GM19193 (cell line): ENCODE data around the gene PDE1A.

ENCODE experiments used
- POLR2A ChIP-seq: IDR thresholded peaks from 4 replicates; pipeline ENCODE4 v1.6.1; 2011; ENCODE audit not compliant: insufficient read depth, insufficient read length; ENCODE audit errors: extremely low read depth

PDE1A gene

DNA sequence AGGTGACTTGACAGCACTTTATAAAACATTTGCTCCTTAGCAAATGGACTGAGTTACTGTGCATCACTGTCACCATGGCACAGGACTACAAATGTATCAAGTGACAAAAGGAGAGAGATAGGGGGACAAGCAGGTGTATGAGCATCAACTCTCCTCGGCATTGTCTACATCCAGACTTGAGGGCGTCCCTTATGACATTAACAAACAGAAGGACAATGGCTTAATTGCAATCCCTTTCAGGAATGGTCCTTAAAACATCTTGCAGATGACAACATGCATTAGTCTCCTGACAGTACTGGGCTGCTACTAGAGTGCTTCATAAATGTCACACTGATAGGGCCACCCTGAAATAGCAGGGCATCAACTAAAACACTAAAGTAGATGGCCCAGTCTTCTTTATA, 198.8 kb downstream of the PDE1A start:
- no peak for TF ChIP-seq POLR2A

DNA sequence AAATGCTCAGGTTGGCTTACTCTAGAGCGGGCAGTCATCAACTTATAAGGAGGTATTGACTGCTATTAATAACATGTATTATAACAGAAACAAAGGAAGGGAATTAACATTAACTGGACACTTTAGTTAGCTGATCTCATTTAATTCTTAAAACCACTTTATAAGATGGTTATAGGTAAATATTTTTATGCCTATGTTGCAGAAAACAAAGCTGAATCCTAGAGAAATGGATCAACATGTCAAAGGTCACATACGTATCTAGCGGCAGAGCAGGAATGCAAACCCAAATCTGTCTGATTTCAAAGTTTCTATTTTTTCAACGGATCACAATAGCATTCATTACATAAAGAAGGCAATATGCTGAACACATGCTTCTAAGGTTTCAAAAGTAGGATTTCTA, 200.0 kb downstream of the PDE1A start:
- no peak for TF ChIP-seq POLR2A

DNA sequence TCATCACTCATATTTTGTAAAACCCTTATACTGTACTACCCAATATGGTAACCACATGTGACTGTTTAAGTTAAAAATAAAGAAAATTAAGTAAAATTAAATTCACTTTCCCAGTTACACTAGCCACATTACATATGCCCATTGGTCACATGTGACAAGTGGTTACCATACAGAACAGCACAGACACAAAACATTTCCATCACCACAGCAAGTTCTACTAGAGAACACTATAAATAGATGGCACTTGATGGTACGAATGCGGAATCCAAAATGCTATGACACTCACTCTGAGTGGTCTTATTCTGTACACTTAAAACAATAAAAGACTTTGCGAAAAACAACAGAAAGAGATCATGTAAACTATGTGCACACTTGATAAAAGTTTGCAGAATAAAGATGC, 202.2 kb downstream of the PDE1A start:
- no peak for TF ChIP-seq POLR2A

DNA sequence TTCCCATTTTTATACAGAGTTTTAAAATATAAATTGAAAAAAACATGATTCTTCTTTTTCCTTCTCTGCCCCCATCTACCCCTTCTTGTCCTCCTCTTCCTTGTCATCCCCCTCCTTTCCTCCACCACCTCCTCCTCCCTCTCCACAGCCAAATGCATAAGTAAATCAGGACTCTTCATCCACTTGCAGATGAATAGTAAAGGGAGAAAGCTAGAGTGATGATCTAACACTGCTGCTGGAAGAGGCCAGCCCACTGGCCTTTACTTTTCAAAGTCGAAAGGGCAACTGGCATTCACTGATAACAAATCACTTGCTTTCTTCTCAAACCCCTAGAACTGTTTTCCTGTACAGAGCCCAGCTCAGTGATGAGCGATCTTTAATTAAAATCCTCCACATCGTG, 205.8 kb downstream of the PDE1A start:
- TF ChIP-seq POLR2A: no peak

DNA sequence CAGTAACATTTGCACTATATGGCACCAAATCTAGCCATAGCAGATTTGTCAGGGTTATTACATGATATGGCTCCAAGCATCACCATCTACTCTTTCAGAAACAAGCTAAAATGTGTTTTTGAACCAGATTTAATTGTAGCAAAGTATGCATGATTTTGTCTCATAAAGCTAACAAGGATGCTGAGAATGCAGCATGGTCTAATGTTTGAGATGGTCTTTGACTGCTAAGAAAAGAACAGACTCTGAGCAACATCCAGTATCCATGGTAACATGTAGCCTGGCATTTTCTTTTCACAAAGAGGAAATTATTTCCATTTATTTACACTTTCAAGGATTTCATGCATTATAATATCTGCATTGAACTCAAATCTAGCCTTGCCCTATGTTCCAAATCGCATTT, 206.5 kb downstream of the PDE1A start:
- TF ChIP-seq POLR2A: no peak

DNA sequence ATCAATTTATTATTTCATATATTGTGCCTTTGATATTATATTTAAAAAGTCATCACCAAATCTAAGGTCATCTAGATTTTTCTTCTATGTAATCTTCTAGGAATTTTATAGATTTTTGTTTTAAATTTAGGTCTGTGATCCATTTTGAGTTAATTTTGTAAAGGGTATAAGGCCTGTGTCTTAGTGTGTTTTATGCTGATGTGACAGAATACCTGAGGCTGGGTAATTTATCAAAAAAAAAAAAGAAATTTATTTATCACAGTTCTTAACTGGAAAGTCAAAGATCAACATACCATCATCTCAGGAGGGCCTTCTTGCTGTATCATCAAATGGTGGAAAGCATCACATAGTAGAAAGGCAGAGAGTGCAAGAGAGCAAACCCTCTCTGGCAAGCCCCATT, 216.2 kb downstream of the PDE1A start:
- no peak for TF ChIP-seq POLR2A

DNA sequence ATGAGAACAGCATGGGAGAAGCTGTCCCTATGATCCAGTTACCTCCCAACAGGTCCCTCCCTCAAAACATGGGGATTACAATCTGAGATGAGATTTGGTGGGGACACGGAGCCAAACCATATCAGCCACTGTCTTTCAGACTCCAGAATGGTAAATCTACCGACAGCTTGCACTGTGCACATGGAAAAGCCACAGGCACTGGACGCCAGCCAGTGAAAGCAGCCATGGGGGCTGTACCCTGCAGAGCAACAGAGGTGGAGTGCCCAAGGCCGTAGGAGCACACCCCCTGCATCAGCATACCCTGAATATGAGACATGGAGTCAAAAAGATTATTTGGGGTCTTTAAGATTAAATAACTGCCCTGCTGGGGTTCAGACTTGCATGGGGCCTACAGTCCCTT, 218.4 kb downstream of the PDE1A start:
- no peak for TF ChIP-seq POLR2A

DNA sequence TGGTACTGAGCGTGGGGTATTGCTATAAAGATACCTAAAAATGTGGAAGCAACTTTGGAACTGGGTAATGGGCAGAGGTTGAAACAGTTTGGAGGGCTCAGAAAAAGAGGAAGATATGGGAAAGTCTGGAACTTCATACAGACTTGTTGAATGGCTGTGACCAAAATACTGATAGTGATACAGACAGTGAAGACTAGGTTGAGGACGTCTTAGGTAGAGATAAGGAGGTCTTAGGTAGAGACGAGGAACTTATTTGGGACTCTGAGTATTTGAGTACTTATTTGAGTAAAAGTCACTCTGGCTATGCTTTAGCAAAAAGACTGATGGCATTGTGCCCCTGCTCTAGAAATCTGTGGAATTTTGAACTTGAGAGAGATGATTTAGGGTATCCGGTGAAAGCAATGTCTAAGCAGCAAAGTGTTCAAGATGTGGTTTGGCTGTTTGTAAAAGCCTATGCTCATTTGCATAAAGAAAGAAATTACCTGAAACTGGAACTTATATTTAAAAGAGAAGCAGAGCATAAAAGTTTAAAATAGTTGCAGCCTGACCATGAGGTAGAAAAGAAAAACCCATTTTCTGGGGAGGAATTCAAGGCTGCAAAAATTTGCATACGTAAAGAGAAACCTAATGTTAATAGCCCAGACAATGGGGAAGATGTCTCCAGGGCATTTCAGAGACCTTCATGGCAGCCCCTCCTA, 219.6 kb downstream of the PDE1A start:
- no peak for TF ChIP-seq POLR2A

DNA sequence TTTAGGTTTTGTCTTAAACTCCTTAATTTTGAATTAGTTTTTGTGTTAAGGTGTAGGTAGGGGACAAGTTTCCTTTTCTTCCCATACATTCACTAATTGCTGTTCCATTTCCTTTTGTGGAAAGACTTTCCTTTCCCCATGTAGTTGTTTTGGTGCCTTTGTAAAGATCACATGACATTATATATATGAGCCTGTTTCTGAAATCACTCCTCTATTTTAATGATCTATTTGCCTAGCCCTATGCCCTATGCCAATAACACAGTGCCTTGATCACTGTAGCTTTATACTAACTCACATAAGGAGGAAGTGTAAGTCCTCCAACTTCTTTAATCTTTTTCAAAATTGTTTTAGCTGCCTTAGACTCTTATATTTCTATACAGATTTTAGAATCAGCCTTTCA, 229.3 kb downstream of the PDE1A start:
- no peak for TF ChIP-seq POLR2A

DNA sequence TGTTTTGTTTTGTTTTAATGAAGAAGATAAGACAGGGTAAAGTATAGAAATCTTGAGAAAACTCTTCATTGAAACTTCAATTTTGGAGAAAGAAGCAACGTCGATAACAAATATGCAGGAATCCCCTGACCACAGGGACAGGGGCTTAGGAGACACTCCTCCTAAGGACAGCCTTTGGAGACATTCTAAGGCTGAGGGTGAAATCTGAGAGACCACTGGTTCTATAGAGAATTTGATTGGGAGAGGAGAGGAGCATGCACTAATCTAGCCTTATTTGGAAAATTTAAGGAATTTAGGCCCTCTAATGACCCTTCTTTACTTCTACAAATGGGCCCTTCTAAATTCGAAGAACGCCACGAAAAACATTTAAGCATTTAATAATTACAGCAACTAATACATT, 233.5 kb downstream of the PDE1A start:
- no peak for TF ChIP-seq POLR2A

DNA sequence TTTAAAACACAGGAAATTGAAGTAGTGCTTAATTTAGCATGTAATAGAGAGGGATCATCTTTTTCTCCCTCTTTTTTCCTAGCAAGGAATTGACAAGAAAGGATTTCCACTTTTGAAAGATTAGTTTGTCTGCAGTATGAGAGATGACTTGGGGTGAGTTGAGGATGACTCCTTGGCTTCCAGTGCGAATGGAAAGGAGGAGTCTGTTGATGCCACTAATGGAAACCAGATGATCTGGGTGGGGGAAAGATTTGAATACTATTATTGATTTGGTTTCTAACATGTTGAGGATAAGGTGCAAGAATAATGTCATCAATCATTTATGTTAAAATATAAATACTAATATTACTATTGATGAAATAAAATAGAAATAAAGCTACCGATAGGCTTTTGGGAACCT, 235.8 kb downstream of the PDE1A start:
- no peak for TF ChIP-seq POLR2A

DNA sequence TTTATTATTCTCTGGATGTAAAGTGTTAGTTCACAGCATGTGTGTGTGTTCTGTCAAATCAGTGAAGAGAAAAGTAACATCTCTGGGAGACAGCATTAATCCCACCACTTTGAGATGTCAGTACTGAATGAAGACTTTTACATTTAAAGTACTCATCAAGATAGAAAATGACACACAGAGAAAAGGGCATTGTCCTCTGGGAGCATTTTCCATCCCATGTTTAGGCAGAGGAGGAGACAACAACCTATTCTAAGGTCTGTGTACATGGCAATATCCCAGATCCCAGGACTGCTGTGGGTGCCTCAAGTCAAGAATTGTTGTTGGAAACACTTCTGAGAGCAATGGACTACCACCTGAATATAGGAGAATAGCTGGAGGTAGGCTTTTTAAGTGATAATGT, 239.7 kb downstream of the PDE1A start:
- TF ChIP-seq POLR2A: no peak

DNA sequence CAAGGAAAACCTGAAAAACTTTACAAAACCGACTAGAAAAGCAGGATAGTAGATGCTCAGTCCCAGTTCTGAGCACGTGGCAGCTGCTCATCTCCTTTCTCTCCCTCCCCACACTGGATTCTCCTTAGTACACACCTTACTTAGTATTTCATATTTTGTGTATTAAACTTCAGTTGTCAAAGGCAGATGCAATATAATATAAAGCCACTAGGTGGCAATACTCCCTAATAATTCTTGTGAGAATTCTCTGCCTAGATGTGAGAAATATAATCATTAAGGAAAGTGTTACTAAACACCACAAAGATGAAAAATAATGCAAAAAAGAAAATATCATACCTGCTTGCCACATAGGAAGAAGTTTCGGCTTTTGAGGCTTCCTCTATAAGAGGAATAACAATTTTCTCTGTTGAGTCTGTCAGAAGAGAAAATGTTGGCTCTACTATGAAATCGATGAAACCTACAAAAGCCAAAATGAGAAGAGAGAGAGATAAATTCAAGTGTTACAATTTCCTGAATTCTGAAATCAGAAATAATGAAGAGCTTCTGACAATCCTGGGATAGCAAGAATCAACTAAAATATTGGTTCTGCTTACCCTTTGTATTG, 240.6 kb downstream of the PDE1A start:
- TF ChIP-seq POLR2A: no peak

DNA sequence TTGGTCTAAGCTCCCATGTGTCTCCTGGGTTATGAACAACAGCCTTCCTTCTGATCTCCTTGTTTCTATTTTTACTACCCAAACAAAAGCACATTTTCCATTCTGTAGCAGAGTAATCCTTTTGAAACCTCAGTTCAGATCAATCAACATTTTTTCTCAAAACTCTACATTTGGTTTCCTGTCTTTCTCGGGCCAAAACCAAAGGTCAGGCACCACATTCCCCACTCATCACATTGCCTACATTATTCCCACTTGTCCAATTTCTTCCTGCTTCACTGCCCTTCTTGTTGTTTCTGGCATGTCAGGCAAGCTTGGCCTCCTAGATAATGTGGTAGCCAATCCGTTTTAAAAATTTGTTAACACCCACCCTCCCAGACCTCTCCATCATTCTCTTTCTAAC, 244.4 kb downstream of the PDE1A start:
- TF ChIP-seq POLR2A: no peak

DNA sequence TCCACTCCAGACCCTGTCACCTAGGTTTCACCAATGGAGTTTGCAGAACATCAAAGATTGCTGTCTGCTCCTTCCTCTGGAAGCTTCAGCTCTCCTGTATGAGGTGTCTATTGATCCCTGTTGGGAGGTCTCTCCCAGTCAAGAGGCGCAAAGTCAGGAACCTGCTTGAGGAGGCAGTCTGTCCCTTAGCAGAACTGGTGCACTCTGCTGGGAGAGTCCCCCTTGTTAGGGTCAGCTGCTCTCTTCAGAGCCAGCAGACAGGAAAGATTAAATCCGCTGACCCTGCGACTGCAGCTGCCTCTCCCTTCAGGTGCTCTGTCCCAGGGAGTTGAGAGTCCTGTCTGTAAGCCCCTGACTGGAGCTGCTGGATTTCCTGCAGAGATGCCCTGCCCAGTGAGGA, 245.5 kb downstream of the PDE1A start:
- no peak for TF ChIP-seq POLR2A

DNA sequence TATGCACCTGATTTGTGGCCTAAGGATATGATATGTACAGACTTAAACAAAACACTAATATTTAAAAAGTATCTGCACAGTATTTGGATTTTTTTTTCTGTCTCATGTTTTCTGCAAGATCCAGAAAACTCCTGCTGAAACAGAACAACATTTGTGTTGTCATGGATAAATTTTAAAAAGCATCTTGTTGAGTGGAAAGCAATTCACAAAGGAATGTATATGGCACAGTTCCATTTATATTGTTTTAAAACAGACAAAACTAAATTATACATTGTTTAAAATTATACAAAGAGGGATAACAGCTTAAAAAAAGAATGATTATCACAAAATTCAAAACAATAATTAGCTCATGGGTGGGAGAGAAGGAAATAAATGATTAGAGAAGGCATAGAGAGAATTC, 247.7 kb downstream of the PDE1A start:
- TF ChIP-seq POLR2A: no peak
